GM19043 (cell line): ENCODE measurements around the gene CASR.
"Not testable (repeated sequence)": the region's sequence is repeated elsewhere in the genome, so short reads cannot be mapped to it uniquely, and the experiment has no call there.

ENCODE experiments used
- ATAC-seq: cut with Tn5 transposase; IDR thresholded peaks from one replicate; pipeline ENCODE4 v1.9.1; 2021; ENCODE audit warnings: low read depth; ENCODE audit not compliant: unreplicated experiment

CASR gene, protein sequence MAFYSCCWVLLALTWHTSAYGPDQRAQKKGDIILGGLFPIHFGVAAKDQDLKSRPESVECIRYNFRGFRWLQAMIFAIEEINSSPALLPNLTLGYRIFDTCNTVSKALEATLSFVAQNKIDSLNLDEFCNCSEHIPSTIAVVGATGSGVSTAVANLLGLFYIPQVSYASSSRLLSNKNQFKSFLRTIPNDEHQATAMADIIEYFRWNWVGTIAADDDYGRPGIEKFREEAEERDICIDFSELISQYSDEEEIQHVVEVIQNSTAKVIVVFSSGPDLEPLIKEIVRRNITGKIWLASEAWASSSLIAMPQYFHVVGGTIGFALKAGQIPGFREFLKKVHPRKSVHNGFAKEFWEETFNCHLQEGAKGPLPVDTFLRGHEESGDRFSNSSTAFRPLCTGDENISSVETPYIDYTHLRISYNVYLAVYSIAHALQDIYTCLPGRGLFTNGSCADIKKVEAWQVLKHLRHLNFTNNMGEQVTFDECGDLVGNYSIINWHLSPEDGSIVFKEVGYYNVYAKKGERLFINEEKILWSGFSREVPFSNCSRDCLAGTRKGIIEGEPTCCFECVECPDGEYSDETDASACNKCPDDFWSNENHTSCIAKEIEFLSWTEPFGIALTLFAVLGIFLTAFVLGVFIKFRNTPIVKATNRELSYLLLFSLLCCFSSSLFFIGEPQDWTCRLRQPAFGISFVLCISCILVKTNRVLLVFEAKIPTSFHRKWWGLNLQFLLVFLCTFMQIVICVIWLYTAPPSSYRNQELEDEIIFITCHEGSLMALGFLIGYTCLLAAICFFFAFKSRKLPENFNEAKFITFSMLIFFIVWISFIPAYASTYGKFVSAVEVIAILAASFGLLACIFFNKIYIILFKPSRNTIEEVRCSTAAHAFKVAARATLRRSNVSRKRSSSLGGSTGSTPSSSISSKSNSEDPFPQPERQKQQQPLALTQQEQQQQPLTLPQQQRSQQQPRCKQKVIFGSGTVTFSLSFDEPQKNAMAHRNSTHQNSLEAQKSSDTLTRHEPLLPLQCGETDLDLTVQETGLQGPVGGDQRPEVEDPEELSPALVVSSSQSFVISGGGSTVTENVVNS

DNA sequence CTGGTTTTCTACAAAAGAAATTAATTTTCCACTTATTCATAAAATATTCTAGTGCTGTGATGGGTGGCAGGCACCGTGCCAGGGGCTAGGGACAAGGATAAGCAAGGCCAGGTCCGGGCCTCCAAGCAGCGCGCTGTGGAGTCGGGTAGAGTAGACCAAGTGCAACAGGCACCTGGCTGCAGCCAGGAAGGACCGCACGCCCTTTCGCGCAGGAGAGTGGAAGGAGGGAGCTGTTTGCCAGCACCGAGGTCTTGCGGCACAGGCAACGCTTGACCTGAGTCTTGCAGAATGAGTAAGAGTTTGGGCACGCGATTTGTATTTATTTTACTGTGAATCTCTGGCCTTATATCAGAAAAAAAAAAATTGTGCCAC is at the start of gene CASR:
CASR (plus strand) TSS at position 148 of the 372 bp plus-strand sequence. CDS start 70,522 bp downstream, outside the sequence.
- ATAC-seq: no peak

DNA sequence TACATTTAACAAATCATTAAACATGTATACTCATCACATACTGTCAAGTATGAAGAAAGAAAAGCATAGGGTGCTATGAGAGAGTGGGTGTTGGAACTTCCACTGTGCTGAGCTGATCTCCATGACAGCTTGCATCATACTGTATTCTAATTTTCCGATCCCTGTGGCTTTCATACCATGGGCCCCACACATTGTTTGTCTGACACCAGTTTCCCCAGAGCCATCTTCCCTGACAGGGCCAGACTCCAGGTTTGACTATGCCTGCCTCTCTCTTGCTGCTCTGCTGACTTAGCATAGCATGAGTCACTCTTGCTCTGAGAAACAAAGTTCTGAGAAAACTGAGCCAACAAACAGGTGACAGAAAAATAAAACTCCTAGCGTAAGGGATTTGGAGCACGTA is 37.0 kb upstream of the CASR start:
- no peak for ATAC-seq

DNA sequence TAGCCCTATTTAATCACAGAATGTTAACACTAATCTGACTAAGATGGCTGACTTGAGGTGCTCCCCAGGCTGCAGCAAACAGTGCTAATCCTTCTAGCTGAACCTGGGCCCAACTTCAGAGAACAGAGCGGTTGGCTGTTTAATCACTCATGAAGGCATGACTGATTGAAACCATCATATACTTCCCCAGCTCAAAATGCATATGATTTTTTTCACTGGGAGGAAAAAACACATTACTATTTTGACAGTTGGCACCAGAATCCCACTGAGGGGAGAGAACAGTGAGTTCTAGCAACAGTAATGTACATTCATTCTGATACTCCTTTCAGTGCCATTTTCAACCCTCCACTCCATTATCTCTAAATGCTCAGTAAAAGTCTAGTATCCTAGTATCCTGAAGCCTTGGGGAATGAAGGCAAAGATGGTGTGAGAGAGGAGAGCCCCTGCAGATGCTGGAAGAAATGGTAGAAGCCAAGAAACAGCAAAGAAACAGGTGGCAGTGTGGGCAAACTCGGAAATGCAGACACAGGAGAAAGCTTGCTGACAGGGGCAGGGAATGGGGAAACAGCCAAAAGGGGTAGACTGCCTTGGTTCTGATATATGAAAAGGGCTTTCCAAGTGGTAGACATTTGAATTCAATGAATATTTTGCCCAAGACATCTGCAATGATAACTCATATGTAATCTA is 34.4 kb upstream of the CASR start:
- no peak for ATAC-seq

DNA sequence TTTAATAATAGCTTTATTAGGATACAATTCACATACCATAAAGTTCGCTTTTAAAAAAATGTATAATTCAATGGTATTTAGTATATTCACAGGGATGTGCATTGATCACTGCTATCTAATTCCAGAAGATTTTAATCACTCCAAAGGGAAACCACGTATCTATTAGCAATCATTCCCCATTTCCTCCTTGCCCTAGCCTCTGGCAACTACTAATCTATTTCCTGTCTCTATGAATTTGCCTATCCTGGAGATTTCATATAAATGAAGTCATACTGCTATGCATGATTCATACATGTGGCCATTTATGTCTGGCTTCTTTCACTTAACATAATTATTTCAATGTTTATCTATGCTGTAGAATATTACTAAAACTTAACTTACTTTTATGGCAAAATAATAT is 32.0 kb upstream of the CASR start:
- no peak for ATAC-seq

DNA sequence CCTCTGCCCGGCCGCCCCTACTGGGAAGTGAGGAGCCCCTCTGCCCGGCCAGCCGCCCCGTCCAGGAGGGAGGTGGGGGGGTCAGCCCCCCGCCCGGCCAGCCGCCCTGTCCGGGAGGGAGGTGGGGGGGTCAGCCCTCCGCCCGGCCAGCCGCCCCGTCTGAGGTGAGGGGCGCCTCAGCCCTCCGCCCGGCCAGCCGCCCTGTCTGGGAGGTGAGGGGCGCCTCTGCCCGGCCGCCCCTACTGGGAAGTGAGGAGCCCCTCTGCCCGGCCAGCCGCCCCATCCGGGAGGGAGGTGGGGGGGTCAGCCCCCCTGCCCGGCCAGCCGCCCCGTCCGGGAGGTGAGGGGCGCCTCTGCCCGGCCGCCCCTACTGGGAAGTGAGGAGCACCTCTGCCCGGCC is 18.5 kb upstream of the CASR start:
- ATAC-seq: not testable (repeated sequence)

DNA sequence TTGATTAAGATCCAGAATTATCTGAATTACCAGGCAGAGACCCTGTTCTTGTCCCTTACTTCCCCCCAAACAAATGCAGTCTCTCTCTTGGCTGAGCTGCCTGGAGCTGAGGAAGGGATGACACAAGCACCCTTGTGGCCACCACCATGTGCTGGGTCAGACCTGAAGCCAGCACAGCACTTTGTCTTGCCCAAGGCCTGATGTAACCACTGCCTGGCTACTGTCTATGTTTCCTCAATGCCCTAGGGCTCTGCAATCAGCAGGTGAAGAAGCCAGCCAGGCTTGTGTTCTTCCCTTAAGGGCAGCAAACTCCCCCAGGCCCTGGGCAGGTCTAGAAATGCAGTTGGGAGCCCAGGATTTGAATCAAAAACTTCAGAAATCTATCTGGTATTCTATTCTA is 15.8 kb upstream of the CASR start:
- ATAC-seq: no peak

DNA sequence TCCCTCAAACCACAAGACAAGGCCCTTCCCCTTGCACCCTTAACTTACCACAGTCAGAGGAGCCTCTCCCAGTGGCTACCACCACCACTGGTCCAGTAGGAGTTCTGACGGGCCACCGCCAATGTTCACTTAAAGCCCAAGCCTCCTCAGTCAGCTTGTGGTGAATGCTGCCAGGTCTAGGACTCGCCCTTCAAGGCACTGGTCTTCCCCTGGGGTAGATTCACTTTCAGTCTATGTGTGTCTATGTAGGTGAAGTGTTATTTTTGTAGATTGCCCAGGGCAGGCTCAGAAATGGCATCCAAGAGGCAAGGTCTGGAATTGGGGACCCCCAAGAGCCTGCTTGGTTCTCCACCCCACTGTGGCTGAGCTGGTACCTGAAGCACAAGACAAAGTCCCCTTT is 15.4 kb upstream of the CASR start:
- no peak for ATAC-seq

DNA sequence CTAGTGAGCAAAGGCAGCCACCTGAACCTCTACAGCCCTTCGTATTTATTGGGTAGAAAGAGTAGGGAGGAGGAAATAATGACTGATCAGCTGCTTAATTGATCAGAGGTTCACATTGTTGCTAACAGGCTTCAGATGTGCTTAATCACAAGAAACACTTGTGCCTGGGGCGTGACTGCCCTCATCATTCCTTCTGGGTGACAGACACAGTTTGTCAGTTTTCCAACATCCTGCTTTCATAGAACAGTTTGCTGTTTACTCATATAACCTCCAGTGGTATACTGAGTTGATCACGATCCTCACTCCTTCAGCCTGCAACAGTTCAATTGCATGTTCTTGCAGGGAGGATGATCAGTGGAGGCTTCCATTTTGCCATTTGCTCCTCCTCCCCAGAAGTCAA is 13.6 kb upstream of the CASR start:
- ATAC-seq: no peak

DNA sequence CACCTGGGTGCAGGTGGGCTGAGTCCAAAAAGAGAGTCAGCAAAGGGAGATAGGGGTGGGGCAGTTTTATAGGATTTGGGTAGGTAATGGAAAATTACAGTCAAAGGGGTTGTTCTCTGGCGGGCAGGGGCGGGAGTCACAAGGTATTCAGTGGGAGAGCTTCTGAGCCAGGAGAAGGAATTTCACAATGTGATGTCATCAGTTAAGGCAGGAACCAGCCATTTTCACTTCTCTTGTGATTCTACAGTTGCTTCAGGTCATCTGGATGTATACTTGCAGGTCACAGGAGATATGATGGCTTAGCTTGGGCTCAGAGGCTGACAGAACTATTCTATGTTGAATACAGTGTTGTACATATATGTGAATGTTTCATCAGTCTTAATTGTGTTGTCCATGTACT is 12.1 kb upstream of the CASR start:
- not testable (repeated sequence) for ATAC-seq

DNA sequence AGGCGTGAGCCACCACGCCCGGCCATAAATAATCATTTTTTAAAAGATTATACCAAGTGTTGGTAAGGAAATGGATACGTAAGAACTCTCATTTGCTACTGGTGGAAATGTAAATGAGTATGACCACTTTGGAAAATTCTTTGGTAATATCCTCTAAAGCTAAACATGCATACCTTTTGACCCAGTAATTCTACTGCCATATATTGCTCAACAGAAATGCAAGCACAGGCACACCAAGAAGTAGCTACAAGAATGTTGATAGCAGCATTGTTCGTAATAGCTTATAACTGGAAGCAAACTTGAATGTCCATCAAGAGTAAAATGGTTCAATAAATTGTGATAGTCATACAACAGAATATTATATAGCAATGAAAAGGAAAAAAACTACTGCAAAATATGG is 4.8 kb upstream of the CASR start:
- no peak for ATAC-seq

DNA sequence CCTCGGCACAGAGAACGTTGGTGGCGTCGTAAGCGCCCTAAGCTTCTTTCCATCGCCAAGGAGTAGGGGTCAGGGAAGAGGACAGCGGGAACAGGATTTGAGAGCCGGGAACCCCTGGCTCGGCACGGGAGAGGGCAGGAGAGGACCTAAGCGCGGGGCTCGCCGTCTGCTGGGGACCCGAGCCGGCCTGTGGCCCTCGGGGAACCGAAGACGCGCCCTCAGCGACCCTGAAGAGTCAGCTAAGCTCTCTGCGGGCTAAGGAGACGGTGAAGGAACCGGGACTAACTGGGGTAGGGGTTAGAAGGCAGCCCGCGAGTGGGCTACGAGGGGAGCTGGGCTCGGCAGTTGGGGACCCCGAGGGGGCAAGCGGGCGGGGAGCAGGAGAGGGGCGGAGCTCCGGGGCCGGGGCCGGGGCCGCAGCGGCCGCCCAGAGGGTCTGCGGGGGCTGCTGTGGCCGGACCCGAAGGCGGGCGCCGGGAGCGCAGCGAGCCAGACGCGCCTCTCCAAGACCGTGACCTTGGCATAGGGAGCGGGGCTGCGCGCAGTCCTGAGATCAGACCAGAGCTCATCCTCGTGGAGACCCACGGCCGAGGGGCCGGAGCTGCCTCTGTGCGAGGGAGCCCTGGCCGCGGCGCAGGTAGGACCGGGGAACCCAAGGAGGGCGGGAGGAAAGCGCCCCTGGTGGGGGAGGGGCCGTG is 574 bp downstream of the CASR start:
- no peak for ATAC-seq

DNA sequence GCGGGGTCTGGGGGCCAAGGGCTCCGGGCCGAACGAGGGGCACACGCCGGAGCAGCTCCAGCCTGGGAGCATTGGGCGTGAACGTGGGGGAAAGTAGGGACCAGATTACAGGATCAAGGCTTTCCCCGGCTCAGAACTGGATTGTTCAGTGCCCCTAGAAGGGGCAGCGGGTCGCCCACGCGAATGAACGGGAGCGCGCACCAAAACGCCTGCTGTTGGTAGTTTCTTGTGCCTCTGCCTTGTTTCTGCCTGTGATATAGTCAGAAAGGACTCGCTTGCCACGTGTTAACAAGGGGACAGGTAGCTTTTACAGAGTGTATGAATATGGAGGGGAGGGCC is 1.1 kb downstream of the CASR start:
- ATAC-seq: no peak

DNA sequence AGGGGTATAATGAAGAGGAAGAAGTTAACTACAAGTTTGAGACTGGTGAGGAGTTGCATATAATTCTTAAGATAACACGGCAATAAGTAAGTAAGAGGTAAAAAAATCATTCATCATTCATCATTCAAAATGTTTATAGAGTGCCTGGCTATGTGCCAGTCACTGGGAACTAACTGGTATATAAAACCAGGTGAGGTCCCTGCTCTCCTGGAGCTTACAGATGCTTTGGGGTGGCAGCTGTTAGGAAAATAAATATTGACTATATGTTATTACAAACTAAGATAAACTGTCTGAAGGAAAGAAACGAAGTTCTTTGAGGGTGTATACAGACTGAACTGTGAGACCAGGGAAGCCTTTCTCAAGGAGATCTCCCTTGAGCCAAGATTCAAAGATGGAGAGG is 2.9 kb downstream of the CASR start:
- no peak for ATAC-seq

DNA sequence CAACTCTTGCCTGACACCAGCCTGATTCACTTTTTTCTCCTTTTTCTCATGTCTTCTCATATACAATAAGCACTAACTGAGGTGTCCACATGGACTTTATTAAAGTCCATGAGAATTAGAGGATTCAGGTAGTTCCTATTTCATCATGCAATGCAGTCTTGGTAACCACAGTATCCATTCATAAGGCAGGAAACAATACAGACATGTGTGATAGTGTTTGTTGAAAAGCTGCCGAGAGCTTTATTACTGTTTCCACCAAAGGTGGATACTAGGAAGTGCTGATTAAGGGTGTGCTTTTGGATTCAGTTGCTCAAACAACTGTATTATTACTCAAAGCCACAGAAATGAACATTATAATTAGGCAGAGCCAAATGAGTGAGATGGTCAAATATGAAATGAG is 5.3 kb downstream of the CASR start:
- no peak for ATAC-seq

DNA sequence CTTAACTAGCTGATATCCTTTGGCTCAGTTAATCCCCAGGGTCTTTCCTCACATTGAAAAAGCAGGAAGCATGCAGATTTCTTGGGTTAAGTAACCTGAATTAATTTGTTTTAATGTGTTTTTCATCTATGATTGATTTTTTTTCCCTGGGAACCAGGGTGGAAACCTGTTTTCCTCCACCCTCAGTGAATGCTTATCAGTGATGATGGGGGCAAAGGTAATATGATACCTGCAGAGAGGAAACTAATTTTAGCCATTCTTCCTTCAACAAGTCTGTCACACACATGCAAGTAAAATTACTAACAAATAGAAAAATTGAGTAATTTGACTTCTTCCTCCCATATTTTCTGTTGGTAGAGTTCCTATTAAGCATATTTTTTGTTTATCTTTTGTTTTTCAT is 5.9 kb downstream of the CASR start:
- ATAC-seq: no peak

DNA sequence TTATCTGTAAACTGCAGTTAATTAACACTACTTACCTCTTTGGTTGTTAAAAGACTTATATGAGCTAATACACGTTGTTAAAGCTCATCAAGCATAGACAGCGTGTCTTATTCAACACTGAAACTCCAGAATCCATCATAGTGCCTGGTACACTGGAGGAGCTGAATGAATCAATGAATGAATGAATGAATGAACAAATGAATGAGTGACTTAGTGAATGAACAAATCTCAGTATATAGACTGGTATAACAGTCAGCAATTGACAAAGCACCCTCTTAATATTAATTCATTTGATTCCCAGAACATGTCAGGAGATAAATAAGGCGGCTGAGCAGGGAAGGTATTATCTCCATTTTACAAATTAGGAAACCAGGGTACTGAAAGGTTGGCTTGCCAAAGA is 7.1 kb downstream of the CASR start:
- ATAC-seq: no peak

DNA sequence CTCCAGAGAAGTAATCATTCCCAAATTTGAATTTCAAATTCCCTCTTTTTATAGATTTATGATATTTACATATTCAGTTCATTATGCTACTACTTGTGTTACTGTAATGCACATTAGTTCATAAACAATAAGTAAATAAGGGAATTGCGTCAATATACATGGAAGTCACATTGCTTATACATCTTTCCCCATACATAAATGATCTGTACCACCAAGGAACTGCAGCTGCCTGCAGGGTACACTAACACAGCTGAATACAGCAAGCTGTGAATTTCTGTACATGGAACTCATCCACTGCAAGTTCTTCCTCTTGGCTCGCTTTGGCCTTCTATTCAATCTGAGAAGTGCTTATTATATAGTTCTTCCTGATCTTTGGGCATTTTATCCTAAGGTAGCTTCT is 15.5 kb downstream of the CASR start:
- ATAC-seq: no peak

DNA sequence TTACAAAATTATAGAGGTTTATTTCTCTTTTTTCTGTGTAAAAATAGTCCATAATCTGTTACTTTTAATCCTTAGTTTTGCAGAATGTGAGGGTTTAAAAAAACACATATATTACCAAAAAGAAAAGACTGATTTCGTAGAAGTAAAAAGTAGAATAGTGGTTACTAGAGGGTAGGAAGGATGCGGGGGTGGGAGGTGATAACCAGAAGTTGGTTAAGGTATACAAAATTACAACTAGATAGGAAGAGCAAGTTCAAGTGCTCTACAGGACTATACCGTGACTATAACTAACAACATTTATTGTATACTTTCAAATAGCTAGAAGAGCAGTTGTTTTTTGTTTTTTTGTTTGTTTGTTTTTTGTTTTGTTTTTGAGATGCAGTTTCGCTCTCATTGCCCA is 16.1 kb downstream of the CASR start:
- no peak for ATAC-seq

DNA sequence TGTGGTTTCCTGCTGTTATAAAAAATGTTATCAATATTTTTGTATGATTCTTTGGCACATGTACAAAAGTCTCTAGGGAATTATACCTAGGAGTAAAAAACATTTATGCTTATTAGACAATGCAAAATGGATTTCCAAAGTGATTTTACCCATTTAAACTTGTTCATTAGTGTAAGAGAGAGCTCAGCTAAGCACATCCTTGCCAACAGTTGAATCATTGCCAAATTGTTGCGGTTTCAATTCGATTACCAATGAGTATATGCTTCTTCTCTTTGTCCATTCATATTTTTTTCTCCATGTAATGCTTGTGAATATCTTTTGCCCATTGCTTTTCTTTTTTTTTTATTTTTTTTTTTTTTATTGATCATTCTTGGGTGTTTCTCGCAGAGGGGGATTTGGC is 17.2 kb downstream of the CASR start:
- ATAC-seq: no peak

DNA sequence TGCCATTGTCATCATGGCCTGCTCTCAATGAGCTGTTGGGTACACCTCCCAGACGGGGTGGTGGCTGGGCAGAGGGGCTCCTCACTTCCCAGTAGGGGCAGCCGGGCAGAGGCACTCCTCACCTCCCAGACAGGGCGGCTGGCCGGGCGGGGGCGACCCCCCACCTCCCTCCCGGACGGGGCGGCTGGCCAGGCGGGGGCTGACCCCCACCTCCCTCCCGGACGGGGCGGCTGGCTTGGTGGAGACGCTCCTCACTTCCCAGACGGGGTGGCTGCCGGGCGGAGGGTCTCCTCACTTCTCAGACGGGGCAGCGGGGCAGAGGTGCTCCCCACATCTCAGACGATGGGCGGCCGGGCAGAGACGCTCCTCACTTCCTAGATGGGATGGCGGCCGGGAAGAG is 18.0 kb downstream of the CASR start:
- ATAC-seq: not testable (repeated sequence)
